ENCODE measurements around the gene COL19A1.

COL19A1 gene

DNA sequence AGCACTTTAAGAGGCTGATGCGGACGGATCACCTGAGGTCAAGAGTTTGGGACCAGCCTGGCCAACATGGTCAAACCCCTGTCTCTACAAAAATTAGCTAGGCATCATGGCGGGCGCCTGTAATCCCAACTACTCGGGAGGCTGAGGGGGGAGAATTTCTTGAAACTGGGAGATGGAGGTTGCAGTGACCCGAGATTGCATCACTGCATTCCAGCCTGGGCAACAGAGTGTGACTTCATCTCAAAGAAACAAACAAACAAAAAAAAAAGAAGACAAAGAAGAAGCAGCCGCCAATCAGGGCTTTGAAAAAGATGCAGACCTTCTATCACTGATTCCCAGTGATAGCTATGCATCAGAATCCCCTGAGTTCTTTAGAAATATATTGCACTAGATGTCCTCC lies 379.8 kb downstream of the COL19A1 start:
- DNase-seq: no peak

DNA sequence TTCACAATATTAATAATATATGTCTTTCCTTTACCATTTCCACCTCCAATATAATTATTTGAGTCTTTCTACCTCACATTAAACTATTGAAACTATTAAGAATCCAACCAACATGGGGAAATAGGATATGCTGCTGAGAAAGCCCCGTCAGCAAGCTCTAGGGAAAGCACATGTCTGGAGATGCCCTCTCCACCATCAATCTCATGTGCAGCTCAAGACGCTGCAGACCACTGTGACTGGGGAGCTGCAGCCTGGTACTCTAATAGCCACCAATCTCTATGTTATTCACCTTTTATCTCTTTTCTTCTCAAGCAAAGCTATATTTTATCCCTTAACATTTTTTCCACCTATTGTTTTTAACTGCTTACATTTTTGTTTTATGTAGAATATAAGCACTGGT lies 386.2 kb downstream of the COL19A1 start:
- no peak for DNase-seq

DNA sequence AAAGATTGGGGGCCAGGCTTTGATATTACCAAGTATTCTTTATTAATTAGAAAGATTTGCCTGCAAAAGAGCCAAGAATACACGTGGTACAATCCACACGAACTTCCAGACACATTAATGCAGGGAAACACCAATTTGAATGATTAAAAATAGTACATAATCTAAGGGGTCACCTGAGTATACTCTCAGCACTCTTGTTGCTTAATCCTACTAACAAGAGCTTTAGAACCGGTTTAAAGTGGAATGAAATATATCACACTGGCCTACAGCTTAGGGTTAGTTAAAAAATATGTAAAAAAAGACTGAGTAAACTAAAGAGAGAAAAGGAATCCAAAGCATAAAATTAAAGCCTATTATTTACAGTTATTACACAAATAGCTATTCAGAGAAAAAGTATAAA lies 387.6 kb downstream of the COL19A1 start:
- DNase-seq: no peak

DNA sequence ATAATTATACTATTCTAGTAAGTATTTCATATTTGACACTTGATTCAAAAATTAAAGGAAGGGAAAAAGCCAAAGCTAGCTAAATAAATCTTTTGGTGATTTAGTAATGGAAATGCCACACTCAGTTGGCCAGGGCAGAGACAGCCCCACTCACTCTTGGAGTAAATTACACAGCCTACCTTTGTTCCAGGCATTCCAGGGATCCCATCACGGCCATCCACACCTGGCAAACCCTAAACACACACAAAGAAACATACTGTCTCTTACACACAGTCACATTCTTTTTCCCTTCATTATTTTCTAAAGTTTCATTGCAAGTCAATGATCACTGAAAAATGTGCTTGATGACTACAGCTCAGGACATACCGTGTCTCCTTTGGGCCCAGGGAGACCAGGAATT lies 388.4 kb downstream of the COL19A1 start:
- no peak for DNase-seq

DNA sequence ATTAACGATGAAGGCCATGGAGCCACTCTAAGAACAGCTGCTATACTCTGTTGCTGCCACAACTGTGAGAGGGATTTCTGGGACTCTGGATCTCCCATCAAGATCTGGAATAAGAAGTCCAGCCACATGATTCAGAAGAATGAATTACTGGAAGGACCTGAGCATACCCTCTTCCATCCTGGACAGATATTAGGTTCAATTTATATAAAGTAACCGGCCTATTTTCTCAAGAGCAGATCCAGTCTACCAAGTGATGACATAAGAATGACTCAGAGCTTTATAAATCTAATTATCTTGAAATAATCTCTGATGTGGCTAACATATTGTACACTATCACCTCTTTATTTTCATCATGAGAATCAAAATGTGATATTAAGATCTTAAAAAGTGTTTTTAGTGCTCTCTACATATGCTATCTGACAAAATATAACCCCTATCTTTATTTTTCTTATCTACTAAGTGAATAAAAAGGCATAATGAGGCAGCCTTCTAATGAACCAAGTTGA lies 391.5 kb downstream of the COL19A1 start:
- no peak for DNase-seq

DNA sequence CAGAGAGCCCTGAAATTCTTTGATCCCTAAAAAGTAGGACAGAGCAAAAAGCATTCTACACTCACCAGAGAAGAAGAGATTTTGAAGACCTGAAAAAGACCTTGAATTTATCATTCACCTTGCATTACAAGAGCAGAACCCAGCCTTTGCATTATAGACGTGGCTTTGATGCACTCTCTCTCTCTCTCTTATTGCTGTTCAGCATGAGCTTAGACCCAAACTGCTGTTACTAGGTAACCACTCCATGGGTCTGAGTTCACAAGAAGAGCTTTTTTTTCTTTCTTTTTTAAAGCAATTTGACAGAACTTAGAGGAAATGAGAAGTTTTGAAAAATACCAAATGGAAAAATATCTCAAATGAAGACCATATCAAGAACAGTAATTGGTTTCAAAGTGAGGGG lies 392.1 kb downstream of the COL19A1 start:
- DNase-seq: no peak

Measured in inflammatory macrophage treated with lipopolysaccharide for 1 hour (primary cell).